ENCODE data around the gene SUN2. TPM values are rescaled to one million over a fixed set of nuclear protein-coding genes. Genes with fewer than 3 reads are reported as not detected.

Gene SUN2
- total and polyA plus RNA-seq, 2 donors (not counting 1 experiment from before 2014, with no cell fraction given) = 224 to 305 TPM

DNA sequence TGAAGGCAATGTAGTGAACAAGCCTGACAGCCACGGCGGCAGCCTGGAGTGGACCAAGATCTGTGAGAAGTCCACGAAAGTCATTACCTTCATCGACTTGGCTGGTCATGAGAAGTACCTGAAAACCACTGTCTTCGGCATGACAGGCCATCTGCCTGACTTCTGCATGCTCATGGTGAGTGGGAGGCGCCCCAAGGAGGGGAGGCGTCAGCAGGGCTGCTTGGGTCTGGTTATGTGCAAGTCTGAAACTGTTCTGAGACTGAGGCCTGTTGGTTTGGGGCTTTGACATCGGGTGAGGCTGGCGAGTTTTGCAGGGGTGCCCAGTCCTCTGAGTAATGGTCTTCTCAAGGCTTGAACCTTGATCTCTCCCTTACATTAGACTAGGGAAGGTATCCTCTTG, 39.0 kb downstream of the SUN2 start:
- CTCF ChIA-PET = no interaction called here

DNA sequence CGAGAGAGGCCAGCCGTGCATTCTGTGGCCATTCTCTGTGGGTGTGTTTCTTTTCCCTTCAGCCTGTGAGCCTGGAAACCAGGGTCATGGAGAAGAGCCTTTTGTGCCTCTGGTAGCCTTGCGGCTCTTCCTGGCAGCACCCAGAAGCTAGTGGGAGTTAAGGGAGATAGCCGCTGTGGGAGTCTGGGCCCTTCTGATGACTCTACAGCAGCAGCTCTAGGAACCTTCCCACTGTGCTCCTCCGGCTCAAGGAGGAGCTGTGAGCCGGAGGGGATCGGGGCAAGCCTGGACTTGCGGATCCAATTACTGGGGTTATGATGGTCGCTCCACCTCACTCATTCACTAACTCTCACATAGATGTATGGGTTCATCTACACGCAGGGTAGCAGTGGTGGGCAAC, 39.5 kb downstream of the SUN2 start:
- no peak overlapping the region for H3K4me3 ChIP-seq (ENCODE audit: control extremely low read depth in 1 of 5, extremely low read depth in 1 of 5, insufficient read depth in 1 of 5, low read depth in 2 of 5, low read length in 4 of 5)
- Mint-ChIP-seq H3K27ac (no peak overlapping the region), H3K4me1 (peaks cover 33% of the 10 kb centered on the region), H3K9me3 (ENCODE audit: insufficient read depth) (no peaks in the 10 kb centered on the region), H3K4me3 (no peak overlapping the region), H3K27me3 (no peaks in the 10 kb centered on the region)
- H4K20me1 ChIP-seq (ENCODE audit: control insufficient read depth, insufficient read depth, low read length, poor library complexity, severe bottlenecking) = peaks cover 68% of the 10 kb centered on the region
- ChIA-PET CTCF (no interaction called here), POLR2A (interaction anchor here (0.6 kb wide), 1 partner anchor 214 kb away, joined by 7 read pairs; no protein-coding TSS in a partner anchor)
- DNase-seq (no peak), ATAC-seq (ENCODE audit: low read depth) (no peak)
- no peak overlapping the region for H3K27ac ChIP-seq (ENCODE audit: low read length in 2 of 2)
- no peak overlapping the region for H3K9ac ChIP-seq (ENCODE audit: low read length)
- H3K27me3 ChIP-seq (replicated peaks in 1 of 4; ENCODE audit: control extremely low read depth in 1 of 4, control insufficient read depth in 3 of 4, insufficient read depth in 4 of 4, low read length in 3 of 4) = no peaks in the 10 kb centered on the region
- H3K36me3 ChIP-seq (replicated peaks in 1 of 2; ENCODE audit: control extremely low read depth in 1 of 2, control insufficient read depth in 1 of 2, extremely low read depth in 1 of 2, insufficient read depth in 2 of 2, low read length in 1 of 2) = peaks cover 0 to 61% of the 10 kb centered on the region in 2 experiments
- no peak overlapping the region for H3K4me2 ChIP-seq (replicated peaks; ENCODE audit: low read depth, low read length, poor library complexity, severe bottlenecking)
- no peaks in the 10 kb centered on the region for H3K9me3 ChIP-seq (ENCODE audit: control extremely low read depth in 1 of 3, control insufficient read depth in 2 of 3, insufficient read depth in 1 of 3, low read length in 2 of 3)
- H3K79me2 ChIP-seq (ENCODE audit: control insufficient read depth, insufficient read depth, low read length) = peaks cover 72% of the 10 kb centered on the region
- no peak for TF ChIP-seq EZH2 (IDR thresholded peaks at IDR 0.05; ENCODE audit: borderline replicate concordance, insufficient read depth, low read depth, low read length, poor library complexity, severe bottlenecking)
- TF ChIP-seq, protein P1, sequence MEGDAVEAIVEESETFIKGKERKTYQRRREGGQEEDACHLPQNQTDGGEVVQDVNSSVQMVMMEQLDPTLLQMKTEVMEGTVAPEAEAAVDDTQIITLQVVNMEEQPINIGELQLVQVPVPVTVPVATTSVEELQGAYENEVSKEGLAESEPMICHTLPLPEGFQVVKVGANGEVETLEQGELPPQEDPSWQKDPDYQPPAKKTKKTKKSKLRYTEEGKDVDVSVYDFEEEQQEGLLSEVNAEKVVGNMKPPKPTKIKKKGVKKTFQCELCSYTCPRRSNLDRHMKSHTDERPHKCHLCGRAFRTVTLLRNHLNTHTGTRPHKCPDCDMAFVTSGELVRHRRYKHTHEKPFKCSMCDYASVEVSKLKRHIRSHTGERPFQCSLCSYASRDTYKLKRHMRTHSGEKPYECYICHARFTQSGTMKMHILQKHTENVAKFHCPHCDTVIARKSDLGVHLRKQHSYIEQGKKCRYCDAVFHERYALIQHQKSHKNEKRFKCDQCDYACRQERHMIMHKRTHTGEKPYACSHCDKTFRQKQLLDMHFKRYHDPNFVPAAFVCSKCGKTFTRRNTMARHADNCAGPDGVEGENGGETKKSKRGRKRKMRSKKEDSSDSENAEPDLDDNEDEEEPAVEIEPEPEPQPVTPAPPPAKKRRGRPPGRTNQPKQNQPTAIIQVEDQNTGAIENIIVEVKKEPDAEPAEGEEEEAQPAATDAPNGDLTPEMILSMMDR (IDR thresholded peaks at IDR 0.05) = no peak
- peaks cover 7% of the 10 kb centered on the region in 2 donors for H3K4me1 ChIP-seq (ENCODE audit: control insufficient read depth in 2 of 2, insufficient read depth in 2 of 2, low read length in 2 of 2)
- 97% methylated on average over 10 of the region's 10 CpGs for WGBS (ENCODE audit: insufficient coverage)
- no peak overlapping the region for H2AFZ ChIP-seq (ENCODE audit: insufficient read depth, low read depth, low read length, poor library complexity, severe bottlenecking)
- intact Hi-C loops (cut with micrococcal nuclease) = no loop called here

More for the DNA sequence above, 39.0 kb downstream of the SUN2 start:
- Histone ChIP-seq H4K20me1 (ENCODE audit: control insufficient read depth, insufficient read depth, low read length, poor library complexity, severe bottlenecking) (peaks cover 62% of the 10 kb centered on the region), H3K4me1 (ENCODE audit: control insufficient read depth in 2 of 2, insufficient read depth in 2 of 2, low read length in 2 of 2) (peaks cover 7% of the 10 kb centered on the region in 2 donors), H3K36me3 (replicated peaks in 1 of 2; ENCODE audit: control extremely low read depth in 1 of 2, control insufficient read depth in 1 of 2, extremely low read depth in 1 of 2, insufficient read depth in 2 of 2, low read length in 1 of 2) (peaks cover 0 to 66% of the 10 kb centered on the region in 2 experiments), H3K27ac (ENCODE audit: low read length in 2 of 2) (no peak overlapping the region), H3K9ac (ENCODE audit: low read length) (no peak overlapping the region), H3K4me2 (replicated peaks; ENCODE audit: low read depth, low read length, poor library complexity, severe bottlenecking) (no peak overlapping the region), H3K27me3 (replicated peaks in 1 of 4; ENCODE audit: control extremely low read depth in 1 of 4, control insufficient read depth in 3 of 4, insufficient read depth in 4 of 4, low read length in 3 of 4) (no peaks in the 10 kb centered on the region), H3K79me2 (ENCODE audit: control insufficient read depth, insufficient read depth, low read length) (peaks cover 66% of the 10 kb centered on the region), H2AFZ (ENCODE audit: insufficient read depth, low read depth, low read length, poor library complexity, severe bottlenecking) (no peak overlapping the region), H3K4me3 (ENCODE audit: control extremely low read depth in 1 of 5, extremely low read depth in 1 of 5, insufficient read depth in 1 of 5, low read depth in 2 of 5, low read length in 4 of 5) (no peak overlapping the region), H3K9me3 (ENCODE audit: control extremely low read depth in 1 of 3, control insufficient read depth in 2 of 3, insufficient read depth in 1 of 3, low read length in 2 of 3) (no peaks in the 10 kb centered on the region)
- Mint-ChIP-seq H3K4me1 (peaks cover 32% of the 10 kb centered on the region), H3K4me3 (no peak overlapping the region), H3K9me3 (ENCODE audit: insufficient read depth) (no peaks in the 10 kb centered on the region), H3K27ac (no peak overlapping the region), H3K27me3 (no peaks in the 10 kb centered on the region)
- ATAC-seq (ENCODE audit: low read depth) = no peak
- POLR2A ChIA-PET = interaction anchor here (0.6 kb wide), 1 partner anchor 214 kb away, joined by 7 read pairs; no protein-coding TSS in a partner anchor
- intact Hi-C loops (cut with micrococcal nuclease) = no loop called here
- DNase-seq = no peak
- no peak for TF ChIP-seq EZH2 (IDR thresholded peaks at IDR 0.05; ENCODE audit: borderline replicate concordance, insufficient read depth, low read depth, low read length, poor library complexity, severe bottlenecking)
- TF ChIP-seq, protein P1 (IDR thresholded peaks at IDR 0.05) = no peak
- WGBS (ENCODE audit: insufficient coverage) = 95% methylated on average over 9 of the region's 9 CpGs

Measured in B cell (primary cell).